HepG2 (cell line): ENCODE results near the gene EPB41L2. TPM values are rescaled to one million over a fixed set of nuclear protein-coding genes. Genes with fewer than 3 reads are reported as not detected.

Source experiments
- CBX2 ChIP-seq, 2 experiments: fragments of 200-600 bp in 1 of 2; sonication (generic); formaldehyde crosslinking in 1 of 2; IDR thresholded peaks; 2 replicates each; pipeline versions ENCODE4 v1.7.0 to v1.8.1; 2018 to 2022; ENCODE audit warnings: low read depth in 2 of 2, low read length in 1 of 2, mild to moderate bottlenecking in 1 of 2, missing genetic modification reagents in 1 of 2
- CEBPG ChIP-seq: IDR thresholded peaks from 2 replicates; pipeline ENCODE4 v1.6.1; 2016
- FOXA3 ChIP-seq: IDR thresholded peaks from 2 replicates; pipeline ENCODE4 v1.6.1; 2016; ENCODE audit warnings: missing genetic modification reagents, missing compliant biosample characterization
- GZF1 ChIP-seq: sonication (generic); formaldehyde crosslinking; IDR thresholded peaks from 2 replicates; pipeline ENCODE4 v1.5.1; 2020; ENCODE audit warnings: mild to moderate bottlenecking, missing genetic modification reagents
- HDAC1 ChIP-seq: sonication (generic); formaldehyde crosslinking; IDR thresholded peaks from 2 replicates; pipeline ENCODE4 v1.5.1; 2020; ENCODE audit warnings: mild to moderate bottlenecking, missing genetic modification reagents
- KDM4B ChIP-seq: sonication (generic); formaldehyde crosslinking; IDR thresholded peaks from 2 replicates; pipeline ENCODE4 v1.4.0; 2020; ENCODE audit warnings: missing genetic modification reagents
- KLF15 ChIP-seq: sonication (generic); formaldehyde crosslinking; IDR thresholded peaks from 2 replicates; pipeline ENCODE4 v1.8.1; 2023; ENCODE audit warnings: borderline replicate concordance, mild to moderate bottlenecking, inconsistent platforms, missing genetic modification reagents, mixed read lengths
- MBD4 ChIP-seq: IDR thresholded peaks from 2 replicates; pipeline ENCODE4 v1.6.1; 2012; ENCODE audit warnings: low read length, inconsistent platforms, borderline replicate concordance
- PLRG1 ChIP-seq: fragments of 450-650 bp; conservative IDR thresholded peaks from 2 replicates; pipeline ENCODE4 v1.6.1; 2016
- RXRB ChIP-seq: IDR thresholded peaks from 2 replicates; pipeline ENCODE4 v1.6.1; 2016; ENCODE audit warnings: borderline replicate concordance, missing genetic modification reagents, missing compliant biosample characterization
- SNAPC5 ChIP-seq: sonication (generic); formaldehyde crosslinking; IDR thresholded peaks from 2 replicates; pipeline ENCODE4 v1.8.1; 2023; ENCODE audit warnings: mild to moderate bottlenecking, missing genetic modification reagents, borderline replicate concordance
- THRA ChIP-seq: sonication (generic); formaldehyde crosslinking; IDR thresholded peaks from 2 replicates; pipeline ENCODE4 v1.4.0; 2020; ENCODE audit warnings: missing genetic modification reagents, borderline replicate concordance
- YEATS2 ChIP-seq: sonication (generic); formaldehyde crosslinking; IDR thresholded peaks from 2 replicates; pipeline ENCODE4 v1.4.0; 2020; ENCODE audit warnings: missing genetic modification reagents, borderline replicate concordance
- ZBTB20 ChIP-seq: sonication (generic); formaldehyde crosslinking; IDR thresholded peaks from 2 replicates; pipeline ENCODE4 v1.8.1; 2023; ENCODE audit warnings: missing genetic modification reagents, low read depth, mild to moderate bottlenecking, borderline replicate concordance
- ZBTB33 ChIP-seq: sonication (generic); formaldehyde crosslinking; IDR thresholded peaks from 2 replicates; pipeline ENCODE4 v1.4.0; 2020; ENCODE audit warnings: missing genetic modification reagents
- ZNF274 ChIP-seq: sonication (generic); formaldehyde crosslinking; IDR thresholded peaks from 2 replicates; pipeline ENCODE4 v1.5.1; 2020; ENCODE audit warnings: mild to moderate bottlenecking, missing genetic modification reagents
- ZNF33A ChIP-seq: sonication (generic); formaldehyde crosslinking; IDR thresholded peaks from 2 replicates; pipeline ENCODE4 v1.5.1; 2020; ENCODE audit warnings: missing genetic modification reagents, mild to moderate bottlenecking, moderate library complexity, borderline replicate concordance
- ZNF512 ChIP-seq: sonication (generic); formaldehyde crosslinking; IDR thresholded peaks from 2 replicates; pipeline ENCODE4 v1.4.0; 2020; ENCODE audit warnings: mild to moderate bottlenecking, missing genetic modification reagents
- ZNF574 ChIP-seq: sonication (generic); formaldehyde crosslinking; IDR thresholded peaks from 2 replicates; pipeline ENCODE4 v1.4.0; 2020; ENCODE audit warnings: missing genetic modification reagents
- ZSCAN22 ChIP-seq: sonication (generic); formaldehyde crosslinking; IDR thresholded peaks from 2 replicates; pipeline ENCODE4 v1.4.0; 2020; ENCODE audit warnings: mild to moderate bottlenecking, missing genetic modification reagents
- polyA plus RNA-seq, 8 experiments: library from polyadenylated mRNA; depleted of rRNA in 3 of 8; stranded (reverse) in 7 of 8; unstranded in 1 of 8; fragments of >200 nt; fragmentation: Illumina TruSeq in 4 of 8; extraction: Trizol in 4 of 8; gene quantifications; 2 replicates each; pipeline versions ENCODE4 v1.2.1 to v1.2.3, GENCODE V29; 2011 to 2016; ENCODE audit warnings: low read depth in 4 of 8, missing spikeins in 1 of 8, mixed read lengths in 1 of 8; ENCODE audit not compliant: insufficient read depth in 1 of 8
- total RNA-seq, 5 experiments: library from RNA; depleted of rRNA; stranded (reverse); fragments of >200 nt; fragmentation: Illumina TruSeq; extraction: Trizol; gene quantifications; 2 replicates each; pipeline ENCODE4 v1.2.3, GENCODE V29; 2016; ENCODE audit warnings: low read depth in 1 of 5

EPB41L2 gene
- total and polyA plus RNA-seq, 2 of the 13 experiments (the other 11 are each of a cell fraction or from before 2014, with no cell fraction given), result 41.7 to 56.4 TPM

- TF ChIP-seq GZF1 (no peak), ZSCAN22 (CRISPR knock-in tag) (no peak), SNAPC5 (no peak), ZBTB33 (CRISPR knock-in tag) (0 out of 2 replicates have a peak, but pooled peaks have one; percentile 24), HDAC1 (CRISPR knock-in tag) (peak; percentile 60), ZNF33A (CRISPR knock-in tag) (no peak), RXRB (peak; percentile 84), ZNF512 (CRISPR knock-in tag) (no peak), ZNF574 (CRISPR knock-in tag) (peak; percentile 31; the same call in 1 of the 2 replicates), YEATS2 (CRISPR knock-in tag) (no peak; the same call in 1 of the 2 replicates), THRA (CRISPR knock-in tag) (0 out of 2 replicates have a peak, but pooled peaks have one; percentile 22), CBX2 (IDR thresholded peaks at IDR 0.05; ENCODE audit: low read depth, low read length) (no peak), CBX2 (CRISPR knock-in tag; IDR thresholded peaks at IDR 0.05; ENCODE audit: low read depth) (no peak), KDM4B (CRISPR knock-in tag) (no peak), PLRG1 (no peak), CEBPG (CRISPR knock-in tag) (peak; percentile 52; the same call in 1 of the 2 replicates), ZBTB20 (CRISPR knock-in tag) (peak; percentile 16; the same call in 1 of the 2 replicates), KLF15 (CRISPR knock-in tag) (no peak), ZNF274 (CRISPR knock-in tag) (peak; percentile 78; the same call in 1 of the 2 replicates), FOXA3 (CRISPR knock-in tag) (peak; percentile 77), MBD4 (no peak; the same call in 1 of the 2 replicates)
These were observed 235.5 kb downstream of the EPB41L2 start, which contains the start of gene SMLR1 (continued) for GRCh38 chr6:130827247-130828149.
